Measurements from ENCODE around the gene KCNJ15. TPM values are rescaled to one million over a fixed set of nuclear protein-coding genes. Genes with fewer than 3 reads are reported as not detected.
A peak's percentile ranks its signal among the peaks of the same experiment; 100 is the strongest.

Gene KCNJ15
- total RNA-seq, 6 experiments from 2014 or later: 0.33 to 1.2 (median 0.50) TPM

DNA sequence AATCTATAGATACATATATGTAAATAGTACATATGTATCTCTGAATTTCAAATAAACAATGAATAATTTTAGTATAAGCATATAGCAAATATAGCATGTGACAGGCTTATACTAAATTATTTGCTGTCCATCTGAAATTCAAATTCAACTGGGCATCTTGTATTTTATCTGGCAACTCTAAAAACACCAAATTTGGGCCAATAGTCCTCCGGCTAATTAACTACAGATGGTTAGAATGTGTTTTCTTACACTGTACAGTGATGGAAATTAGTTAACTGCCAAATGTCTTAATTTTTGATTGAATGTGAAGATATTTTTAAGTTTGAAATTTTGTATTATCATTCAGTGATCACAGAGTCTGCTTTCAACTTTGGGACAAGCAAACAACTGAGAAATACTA, 30.7 kb downstream of the KCNJ15 start:
- H3K4me3 Mint-ChIP-seq: no peak overlapping the region
- no peaks in the 10 kb centered on the region for H3K9me3 Mint-ChIP-seq
- no peak for DNase-seq
- no peaks in the 10 kb centered on the region; the same call in 1 of the 2 replicates for H3K27me3 Mint-ChIP-seq (ENCODE audit: insufficient read depth)
- H3K36me3 Mint-ChIP-seq (ENCODE audit: low read depth): no peaks in the 10 kb centered on the region
- TF ChIP-seq, protein P1, sequence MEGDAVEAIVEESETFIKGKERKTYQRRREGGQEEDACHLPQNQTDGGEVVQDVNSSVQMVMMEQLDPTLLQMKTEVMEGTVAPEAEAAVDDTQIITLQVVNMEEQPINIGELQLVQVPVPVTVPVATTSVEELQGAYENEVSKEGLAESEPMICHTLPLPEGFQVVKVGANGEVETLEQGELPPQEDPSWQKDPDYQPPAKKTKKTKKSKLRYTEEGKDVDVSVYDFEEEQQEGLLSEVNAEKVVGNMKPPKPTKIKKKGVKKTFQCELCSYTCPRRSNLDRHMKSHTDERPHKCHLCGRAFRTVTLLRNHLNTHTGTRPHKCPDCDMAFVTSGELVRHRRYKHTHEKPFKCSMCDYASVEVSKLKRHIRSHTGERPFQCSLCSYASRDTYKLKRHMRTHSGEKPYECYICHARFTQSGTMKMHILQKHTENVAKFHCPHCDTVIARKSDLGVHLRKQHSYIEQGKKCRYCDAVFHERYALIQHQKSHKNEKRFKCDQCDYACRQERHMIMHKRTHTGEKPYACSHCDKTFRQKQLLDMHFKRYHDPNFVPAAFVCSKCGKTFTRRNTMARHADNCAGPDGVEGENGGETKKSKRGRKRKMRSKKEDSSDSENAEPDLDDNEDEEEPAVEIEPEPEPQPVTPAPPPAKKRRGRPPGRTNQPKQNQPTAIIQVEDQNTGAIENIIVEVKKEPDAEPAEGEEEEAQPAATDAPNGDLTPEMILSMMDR (IDR thresholded peaks at IDR 0.05): no peak
- H3K27ac Mint-ChIP-seq: no peak overlapping the region
- peaks cover 67% of the 10 kb centered on the region for H3K4me1 Mint-ChIP-seq (ENCODE audit: low read depth)

DNA sequence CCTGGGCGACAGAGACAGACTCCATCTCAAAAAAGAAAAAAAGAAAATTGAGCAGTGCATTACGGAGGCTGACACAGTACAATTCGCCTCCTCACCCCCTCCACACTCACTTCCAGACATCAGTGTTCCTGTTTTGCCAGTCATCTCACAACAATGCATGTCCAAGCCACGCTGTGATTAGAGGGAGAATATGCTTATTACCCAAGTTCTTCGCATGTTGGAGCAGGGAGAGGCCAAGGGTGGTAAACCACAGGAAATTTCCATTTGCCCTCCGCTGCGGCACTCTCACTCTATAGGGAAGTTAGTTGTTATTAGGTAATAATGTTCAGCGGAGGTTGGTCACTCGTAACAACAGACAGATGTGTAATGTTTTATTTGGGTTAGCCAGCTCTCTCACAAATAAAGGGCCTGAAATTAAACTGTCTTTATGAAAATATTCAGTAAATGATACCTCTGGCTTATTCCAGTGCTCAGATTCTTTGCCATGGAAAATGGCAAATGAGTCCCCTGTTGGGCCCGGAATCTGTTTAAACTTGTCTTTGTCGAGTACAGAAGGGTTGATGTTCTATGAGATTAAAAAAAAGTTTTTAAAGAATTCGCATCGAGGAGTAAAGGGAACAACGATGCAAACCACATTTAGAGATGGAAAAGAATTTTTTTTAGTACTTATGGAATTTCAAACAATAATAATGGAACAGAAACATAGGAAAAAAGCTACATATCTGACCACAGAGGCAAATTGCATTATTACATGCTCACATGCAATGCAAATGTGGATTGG, 33.1 kb downstream of the KCNJ15 start:
- TF ChIP-seq, protein P1 (IDR thresholded peaks at IDR 0.05): no peak
- Mint-ChIP-seq H3K27ac (peak overlapping the region; percentile 85), H3K36me3 (ENCODE audit: low read depth) (no peaks in the 10 kb centered on the region), H3K4me1 (ENCODE audit: low read depth) (peaks cover 91% of the 10 kb centered on the region), H3K9me3 (no peaks in the 10 kb centered on the region), H3K27me3 (ENCODE audit: insufficient read depth) (no peaks in the 10 kb centered on the region; the same call in 1 of the 2 replicates), H3K4me3 (peak overlapping the region; percentile 53)
- peak; percentile 99 for DNase-seq

DNA sequence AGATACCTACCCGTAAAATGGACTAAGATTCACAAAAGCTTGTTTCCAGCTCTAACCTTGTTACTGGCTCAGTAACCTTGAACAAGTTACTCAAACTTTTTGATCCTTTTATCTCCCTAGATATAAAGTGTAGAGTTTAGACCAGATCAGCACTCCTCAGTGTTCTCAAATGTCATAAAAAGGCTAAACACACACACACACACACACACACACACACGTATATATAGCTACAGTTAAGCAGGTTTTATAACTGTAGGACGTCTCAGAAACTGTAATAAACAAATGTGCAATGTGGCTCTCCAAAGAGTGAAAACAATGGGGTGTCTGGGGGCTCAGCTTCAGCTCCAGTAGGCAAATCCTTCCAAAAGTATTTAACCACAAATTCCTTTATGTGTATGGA, 34.0 kb downstream of the KCNJ15 start:
- Mint-ChIP-seq H3K4me3 (no peak overlapping the region), H3K36me3 (ENCODE audit: low read depth) (no peaks in the 10 kb centered on the region), H3K4me1 (ENCODE audit: low read depth) (peaks cover 95% of the 10 kb centered on the region), H3K9me3 (no peaks in the 10 kb centered on the region), H3K27ac (peak overlapping the region; percentile 85), H3K27me3 (ENCODE audit: insufficient read depth) (no peaks in the 10 kb centered on the region; the same call in 1 of the 2 replicates)
- DNase-seq: no peak
- TF ChIP-seq, protein P1 (IDR thresholded peaks at IDR 0.05): no peak

- Mint-ChIP-seq H3K27me3 (ENCODE audit: insufficient read depth) (no peaks in the 10 kb centered on the region; the same call in 1 of the 2 replicates), H3K4me1 (ENCODE audit: low read depth) (peaks cover 96% of the 10 kb centered on the region), H3K9me3 (no peaks in the 10 kb centered on the region), H3K36me3 (ENCODE audit: low read depth) (no peaks in the 10 kb centered on the region), H3K4me3 (no peak overlapping the region), H3K27ac (no peak overlapping the region)
- no peak for DNase-seq
- TF ChIP-seq, protein P1 (IDR thresholded peaks at IDR 0.05): no peak
Observed at GRCh38 chr21:38291874-38292273, 35.1 kb downstream of the KCNJ15 start.

GRCh38 chr21:38293113-38293512, 36.3 kb downstream of the KCNJ15 start:
- Mint-ChIP-seq H3K4me3 (no peak overlapping the region), H3K27me3 (ENCODE audit: insufficient read depth) (no peaks in the 10 kb centered on the region; the same call in 1 of the 2 replicates), H3K9me3 (no peaks in the 10 kb centered on the region), H3K4me1 (ENCODE audit: low read depth) (peaks cover 99% of the 10 kb centered on the region), H3K36me3 (ENCODE audit: low read depth) (no peaks in the 10 kb centered on the region), H3K27ac (0 out of 2 replicates have a peak overlapping the region, but pooled peaks have one; percentile 5)
- TF ChIP-seq, protein P1 (IDR thresholded peaks at IDR 0.05): no peak
- DNase-seq: no peak

All from HFFc6 (cell line).